ENCODE measurements around the gene FAN1. TPM values are rescaled to one million over a fixed set of nuclear protein-coding genes. Genes with fewer than 3 reads are reported as not detected.

FAN1 gene
- total RNA-seq, 1 donor from 2014 or later: 16.9 TPM

DNA sequence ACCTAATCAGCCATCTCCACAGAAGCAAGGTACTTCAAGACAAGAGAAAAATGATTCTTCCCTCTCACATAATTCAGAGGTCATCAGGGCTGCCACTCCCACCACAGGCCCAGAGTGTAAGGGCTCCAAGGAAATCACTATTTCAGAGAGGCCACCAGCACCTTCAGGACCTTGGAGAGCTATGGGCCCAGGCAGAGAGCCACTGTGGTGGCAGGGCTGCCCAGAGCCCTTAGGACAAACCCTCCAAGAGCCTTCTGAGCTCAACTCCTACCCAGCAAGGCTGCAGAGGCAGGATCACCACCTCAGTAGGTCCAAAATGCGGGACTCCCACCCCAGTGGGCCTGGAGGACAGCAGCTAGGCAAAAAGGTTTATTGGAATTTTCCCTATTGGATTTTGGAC lies 17.9 kb upstream of the FAN1 start:
- no peak for TF ChIP-seq POLR2A (IDR thresholded peaks at IDR 0.05)
- TF ChIP-seq, protein P1, sequence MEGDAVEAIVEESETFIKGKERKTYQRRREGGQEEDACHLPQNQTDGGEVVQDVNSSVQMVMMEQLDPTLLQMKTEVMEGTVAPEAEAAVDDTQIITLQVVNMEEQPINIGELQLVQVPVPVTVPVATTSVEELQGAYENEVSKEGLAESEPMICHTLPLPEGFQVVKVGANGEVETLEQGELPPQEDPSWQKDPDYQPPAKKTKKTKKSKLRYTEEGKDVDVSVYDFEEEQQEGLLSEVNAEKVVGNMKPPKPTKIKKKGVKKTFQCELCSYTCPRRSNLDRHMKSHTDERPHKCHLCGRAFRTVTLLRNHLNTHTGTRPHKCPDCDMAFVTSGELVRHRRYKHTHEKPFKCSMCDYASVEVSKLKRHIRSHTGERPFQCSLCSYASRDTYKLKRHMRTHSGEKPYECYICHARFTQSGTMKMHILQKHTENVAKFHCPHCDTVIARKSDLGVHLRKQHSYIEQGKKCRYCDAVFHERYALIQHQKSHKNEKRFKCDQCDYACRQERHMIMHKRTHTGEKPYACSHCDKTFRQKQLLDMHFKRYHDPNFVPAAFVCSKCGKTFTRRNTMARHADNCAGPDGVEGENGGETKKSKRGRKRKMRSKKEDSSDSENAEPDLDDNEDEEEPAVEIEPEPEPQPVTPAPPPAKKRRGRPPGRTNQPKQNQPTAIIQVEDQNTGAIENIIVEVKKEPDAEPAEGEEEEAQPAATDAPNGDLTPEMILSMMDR (IDR thresholded peaks at IDR 0.05): no peak
- no peak for TF ChIP-seq POLR2AphosphoS5 (IDR thresholded peaks at IDR 0.05; ENCODE audit: insufficient read depth in 1 of 2, low read depth in 1 of 2)
- intact Hi-C loops (cut with DNase I): no loop called here
- no peaks in the 10 kb centered on the region for H3K9me3 ChIP-seq
- H3K27me3 ChIP-seq: no peaks in the 10 kb centered on the region
- H3K27ac ChIP-seq: no peak overlapping the region
- H3K4me1 ChIP-seq: no peaks in the 10 kb centered on the region
- no peaks in the 10 kb centered on the region for H3K36me3 ChIP-seq
- H3K4me3 ChIP-seq: no peak overlapping the region
- no peak for DNase-seq (ENCODE audit: extremely low spot score in 2 of 2)

DNA sequence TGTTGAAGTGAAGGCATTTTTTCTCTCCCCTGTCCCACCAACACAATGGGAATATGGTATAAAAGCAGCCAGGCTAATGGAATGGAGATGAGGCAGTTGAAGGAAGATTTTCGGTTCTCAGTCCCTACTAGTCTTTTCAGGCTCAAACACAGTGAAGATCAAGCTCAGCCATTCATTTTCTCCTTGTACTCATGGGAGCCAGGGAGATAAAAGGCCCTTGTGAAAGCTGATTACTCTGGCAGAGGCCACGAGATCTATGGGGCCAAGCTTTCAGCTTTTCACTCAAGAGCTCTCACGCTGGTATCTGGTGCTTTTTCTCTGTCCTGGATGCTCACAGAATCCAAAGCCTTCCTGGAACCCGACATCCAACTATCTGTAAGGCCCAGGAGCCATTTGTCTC lies 14.5 kb upstream of the FAN1 start:
- Histone ChIP-seq H3K27ac (no peak overlapping the region), H3K4me1 (no peaks in the 10 kb centered on the region), H3K27me3 (no peaks in the 10 kb centered on the region), H3K4me3 (no peak overlapping the region), H3K36me3 (no peaks in the 10 kb centered on the region), H3K9me3 (no peaks in the 10 kb centered on the region)
- DNase-seq (ENCODE audit: extremely low spot score in 2 of 2): no peak
- intact Hi-C loops (cut with DNase I): no loop called here
- TF ChIP-seq POLR2AphosphoS5 (IDR thresholded peaks at IDR 0.05; ENCODE audit: insufficient read depth in 1 of 2, low read depth in 1 of 2) (no peak), POLR2A (IDR thresholded peaks at IDR 0.05) (no peak)
- TF ChIP-seq, protein P1 (IDR thresholded peaks at IDR 0.05): no peak

DNA sequence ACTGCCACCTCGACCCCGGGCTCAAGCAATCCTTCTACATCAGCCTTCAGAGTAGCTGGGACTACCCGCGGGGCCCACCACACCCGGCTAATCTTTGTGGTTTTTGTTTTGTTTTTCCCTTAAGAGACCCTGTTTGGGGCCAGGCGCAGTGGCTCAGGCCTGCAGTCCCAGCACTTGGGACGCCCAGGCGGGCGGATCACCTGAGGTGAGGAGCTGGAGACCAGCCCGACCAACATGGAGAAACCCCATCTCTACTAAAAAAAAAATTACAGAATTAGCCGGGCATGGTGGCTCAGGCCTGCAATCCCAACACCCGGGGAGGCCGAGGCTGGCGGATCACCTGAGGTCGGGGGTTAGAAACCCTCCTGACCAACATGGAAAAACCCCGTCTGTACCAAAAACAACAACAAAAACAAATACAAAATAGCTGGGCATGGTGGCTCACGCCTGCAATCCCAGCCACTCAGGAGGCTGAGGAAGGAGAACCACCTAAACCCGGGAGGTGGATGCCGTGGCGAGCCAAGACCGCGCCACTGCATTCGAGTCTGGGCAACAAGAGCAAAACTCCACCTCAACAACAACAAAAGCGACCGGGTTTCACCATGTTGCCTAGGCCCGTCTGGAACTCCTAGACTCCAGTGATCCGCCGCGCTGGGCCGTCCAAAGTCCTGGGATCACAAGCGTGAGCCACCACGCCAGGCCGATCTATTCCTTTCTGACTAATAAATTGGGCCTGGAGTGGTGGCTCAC lies 8.1 kb upstream of the FAN1 start:
- H3K9me3 ChIP-seq: no peaks in the 10 kb centered on the region
- no peaks in the 10 kb centered on the region for H3K36me3 ChIP-seq
- no peaks in the 10 kb centered on the region for H3K27me3 ChIP-seq
- TF ChIP-seq POLR2AphosphoS5 (IDR thresholded peaks at IDR 0.05; ENCODE audit: insufficient read depth in 1 of 2, low read depth in 1 of 2) (no peak), POLR2A (IDR thresholded peaks at IDR 0.05) (no peak)
- TF ChIP-seq, protein P1 (IDR thresholded peaks at IDR 0.05): no peak
- no peaks in the 10 kb centered on the region for H3K4me1 ChIP-seq
- intact Hi-C loops (cut with DNase I): no loop called here
- no peak overlapping the region for H3K27ac ChIP-seq
- H3K4me3 ChIP-seq: no peak overlapping the region
- no peak for DNase-seq (ENCODE audit: extremely low spot score in 2 of 2)

DNA sequence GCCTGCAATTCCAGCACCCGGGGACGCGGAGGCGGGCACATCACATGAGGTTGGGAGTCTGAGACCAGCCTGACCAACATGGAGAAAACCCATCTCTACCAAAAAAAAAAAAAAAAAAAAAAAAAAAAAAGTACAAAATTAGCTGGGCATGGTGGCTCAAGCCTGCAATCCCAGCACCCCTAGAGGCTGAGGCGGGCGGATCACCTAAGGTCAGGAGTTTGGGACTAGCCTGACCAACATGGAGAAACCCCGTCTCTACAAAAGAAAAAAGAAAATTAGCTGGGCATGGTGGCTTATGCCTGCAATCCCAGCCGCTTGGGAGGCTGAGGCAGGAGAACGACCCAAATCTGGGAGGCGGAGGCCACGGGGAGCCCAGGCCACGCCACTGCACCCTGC lies 7.5 kb upstream of the FAN1 start:
- Histone ChIP-seq H3K36me3 (no peaks in the 10 kb centered on the region), H3K27ac (no peak overlapping the region), H3K27me3 (no peaks in the 10 kb centered on the region), H3K4me3 (no peak overlapping the region), H3K9me3 (no peaks in the 10 kb centered on the region), H3K4me1 (no peaks in the 10 kb centered on the region)
- DNase-seq (ENCODE audit: extremely low spot score in 2 of 2): no peak
- no peak for TF ChIP-seq POLR2A (IDR thresholded peaks at IDR 0.05)
- TF ChIP-seq, protein P1 (IDR thresholded peaks at IDR 0.05): no peak
- no peak for TF ChIP-seq POLR2AphosphoS5 (IDR thresholded peaks at IDR 0.05; ENCODE audit: insufficient read depth in 1 of 2, low read depth in 1 of 2)
- intact Hi-C loops (cut with DNase I): no loop called here

DNA sequence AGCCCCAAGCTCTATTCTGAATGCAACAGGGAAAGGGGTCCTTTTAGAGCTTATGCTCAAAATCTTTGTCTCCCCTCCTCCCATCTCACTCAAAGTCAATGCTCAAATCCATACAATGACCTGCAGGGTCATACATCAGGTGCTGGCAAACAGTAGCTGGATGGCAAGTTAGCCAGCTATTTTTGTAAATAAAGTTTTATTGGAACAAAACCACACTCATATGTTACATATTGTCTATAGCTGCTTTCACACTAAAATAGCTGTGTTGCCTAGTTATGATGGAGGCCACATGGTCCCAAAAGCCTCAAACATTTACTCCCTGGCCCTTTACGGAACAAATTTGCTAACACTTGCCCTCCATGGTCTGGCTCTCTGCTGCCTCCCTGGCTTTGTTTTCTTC lies 1.8 kb upstream of the FAN1 start:
- Histone ChIP-seq H3K9me3 (no peaks in the 10 kb centered on the region), H3K4me1 (peaks cover 26% of the 10 kb centered on the region), H3K36me3 (no peaks in the 10 kb centered on the region), H3K4me3 (no peak overlapping the region), H3K27ac (no peak overlapping the region), H3K27me3 (no peaks in the 10 kb centered on the region)
- TF ChIP-seq, protein P1 (IDR thresholded peaks at IDR 0.05): no peak
- no peak for TF ChIP-seq POLR2A (IDR thresholded peaks at IDR 0.05)
- no peak for TF ChIP-seq POLR2AphosphoS5 (IDR thresholded peaks at IDR 0.05; ENCODE audit: insufficient read depth in 1 of 2, low read depth in 1 of 2)
- intact Hi-C loops (cut with DNase I): no loop called here
- DNase-seq (ENCODE audit: extremely low spot score in 2 of 2): no peak

All from vagina (tissue), 2 donors.